GM12873 (cell line): ENCODE data around the gene PLD1.

Experiments used
- TF ChIP-seq, protein P1 (sequence below): IDR thresholded peaks from 2 replicates; pipeline ENCODE4 v1.5.1; 2012; ENCODE audit warnings: low read depth, mild to moderate bottlenecking, moderate library complexity, low read length, control low read depth; ENCODE audit not compliant: insufficient read depth; ENCODE audit errors: missing control alignments

Gene PLD1

DNA sequence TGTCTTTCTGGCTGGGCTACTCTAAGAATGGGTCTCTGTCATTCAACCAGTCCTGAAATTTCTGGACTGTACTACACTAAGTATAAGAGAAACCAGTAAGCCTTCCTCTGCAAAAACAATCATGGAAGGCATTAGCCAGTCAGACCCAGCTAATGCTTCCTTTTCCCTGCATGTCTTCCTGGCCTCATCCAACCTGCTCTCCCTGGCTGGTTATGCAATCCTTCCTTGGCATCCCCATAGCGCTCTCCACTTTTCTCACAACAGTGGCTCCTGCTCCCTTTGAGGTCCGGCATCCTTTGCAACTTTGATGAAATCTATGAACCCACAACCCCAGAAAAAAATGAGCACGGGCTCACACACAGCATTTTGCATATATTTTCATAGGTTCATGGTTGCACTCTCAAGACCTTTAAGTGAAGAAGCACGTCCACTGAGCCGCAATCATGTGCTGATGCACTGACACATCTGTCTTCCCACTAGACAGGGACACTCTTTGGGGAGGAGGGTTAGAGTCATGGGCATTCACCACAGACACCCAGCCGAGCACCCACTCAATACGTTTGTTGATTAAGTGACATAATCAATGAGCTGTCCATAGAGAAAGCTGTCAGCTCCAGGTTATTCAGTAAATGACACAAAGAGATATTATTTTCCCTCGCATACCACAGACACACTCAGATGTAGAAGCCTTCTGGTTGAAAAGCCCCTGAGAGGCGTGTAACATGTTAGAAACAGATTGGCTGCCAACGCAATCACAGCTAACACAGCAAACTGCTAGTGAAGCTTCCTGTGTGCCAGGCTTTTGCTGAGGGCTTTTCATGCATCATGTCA lies 66.7 kb downstream of the PLD1 start:
- TF ChIP-seq, protein P1, sequence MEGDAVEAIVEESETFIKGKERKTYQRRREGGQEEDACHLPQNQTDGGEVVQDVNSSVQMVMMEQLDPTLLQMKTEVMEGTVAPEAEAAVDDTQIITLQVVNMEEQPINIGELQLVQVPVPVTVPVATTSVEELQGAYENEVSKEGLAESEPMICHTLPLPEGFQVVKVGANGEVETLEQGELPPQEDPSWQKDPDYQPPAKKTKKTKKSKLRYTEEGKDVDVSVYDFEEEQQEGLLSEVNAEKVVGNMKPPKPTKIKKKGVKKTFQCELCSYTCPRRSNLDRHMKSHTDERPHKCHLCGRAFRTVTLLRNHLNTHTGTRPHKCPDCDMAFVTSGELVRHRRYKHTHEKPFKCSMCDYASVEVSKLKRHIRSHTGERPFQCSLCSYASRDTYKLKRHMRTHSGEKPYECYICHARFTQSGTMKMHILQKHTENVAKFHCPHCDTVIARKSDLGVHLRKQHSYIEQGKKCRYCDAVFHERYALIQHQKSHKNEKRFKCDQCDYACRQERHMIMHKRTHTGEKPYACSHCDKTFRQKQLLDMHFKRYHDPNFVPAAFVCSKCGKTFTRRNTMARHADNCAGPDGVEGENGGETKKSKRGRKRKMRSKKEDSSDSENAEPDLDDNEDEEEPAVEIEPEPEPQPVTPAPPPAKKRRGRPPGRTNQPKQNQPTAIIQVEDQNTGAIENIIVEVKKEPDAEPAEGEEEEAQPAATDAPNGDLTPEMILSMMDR, result no peak

DNA sequence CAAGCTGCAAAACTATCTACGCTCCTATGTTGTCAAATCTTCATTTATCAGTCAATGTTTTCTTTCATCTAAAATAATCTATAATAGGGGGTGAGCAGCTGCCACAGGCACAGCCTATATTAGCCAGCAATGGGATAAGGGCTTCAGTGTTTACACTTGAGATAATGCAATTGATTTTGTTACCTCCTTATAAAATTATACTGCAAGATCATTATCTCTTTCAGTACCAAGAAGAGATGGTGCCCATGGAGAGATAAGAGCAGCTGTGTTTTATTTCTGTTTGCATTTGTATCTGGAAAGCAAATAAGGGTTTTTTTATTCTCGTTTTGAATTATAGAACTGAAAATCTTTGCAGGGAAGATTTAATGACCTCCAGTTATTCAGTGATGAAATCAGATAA lies 68.9 kb downstream of the PLD1 start:
- TF ChIP-seq, protein P1, result no peak

DNA sequence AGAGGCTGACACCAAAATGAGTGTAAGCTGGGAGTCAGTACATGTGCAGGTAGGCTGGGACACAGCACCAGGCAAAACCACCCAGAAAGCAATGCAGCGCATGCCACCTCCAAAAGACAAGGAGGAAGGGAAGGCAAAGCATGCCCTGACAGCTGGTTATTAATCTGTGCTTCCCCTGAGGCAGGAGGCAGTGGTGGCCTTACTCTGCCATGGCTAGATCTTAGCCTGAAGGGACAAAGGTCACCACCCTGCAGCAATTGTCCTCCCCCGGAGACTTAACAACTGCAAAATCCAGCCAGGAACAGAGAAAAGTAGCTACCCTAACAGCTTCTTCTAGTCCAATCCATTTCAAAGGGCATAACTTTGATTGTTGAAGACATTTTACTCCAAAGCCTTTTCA lies 73.7 kb downstream of the PLD1 start:
- TF ChIP-seq, protein P1, result no peak

DNA sequence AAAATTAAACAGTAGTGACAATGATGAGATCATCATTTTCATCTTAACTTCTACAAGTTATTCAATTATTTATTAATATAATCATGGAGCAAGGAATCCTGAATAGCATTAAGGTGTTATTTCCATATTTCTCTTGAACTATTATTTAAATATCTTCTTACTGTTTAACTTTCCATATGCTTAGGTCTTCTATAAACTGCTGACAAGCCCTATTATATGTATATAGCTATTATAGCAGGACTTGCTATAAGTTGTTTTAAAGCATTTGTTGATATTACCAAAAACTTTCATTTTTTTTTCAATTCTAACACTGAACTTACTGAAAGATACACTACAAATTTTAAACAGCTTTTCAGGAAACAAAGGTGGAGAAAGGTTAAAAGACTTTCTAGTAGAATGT lies 76.7 kb downstream of the PLD1 start:
- TF ChIP-seq, protein P1, result no peak

DNA sequence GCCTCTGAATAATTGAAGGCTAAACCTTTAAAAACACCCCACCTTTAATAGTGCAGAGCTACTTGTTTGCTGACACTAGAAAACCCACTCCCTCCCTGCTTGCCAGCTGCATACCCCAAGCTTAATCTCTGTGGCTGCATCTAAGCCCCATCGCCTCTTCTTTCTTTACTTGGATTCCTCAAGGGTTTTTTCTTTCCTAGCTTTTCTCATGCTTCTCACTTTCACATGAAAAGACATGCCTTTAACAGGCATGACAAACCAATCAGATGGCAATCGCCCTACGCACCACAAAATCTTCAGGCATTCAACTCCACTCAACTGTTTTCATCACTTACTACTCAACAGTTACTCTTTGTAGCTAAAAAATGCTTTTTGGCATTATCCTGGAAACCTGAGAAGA lies 77.5 kb downstream of the PLD1 start:
- TF ChIP-seq, protein P1, result no peak

DNA sequence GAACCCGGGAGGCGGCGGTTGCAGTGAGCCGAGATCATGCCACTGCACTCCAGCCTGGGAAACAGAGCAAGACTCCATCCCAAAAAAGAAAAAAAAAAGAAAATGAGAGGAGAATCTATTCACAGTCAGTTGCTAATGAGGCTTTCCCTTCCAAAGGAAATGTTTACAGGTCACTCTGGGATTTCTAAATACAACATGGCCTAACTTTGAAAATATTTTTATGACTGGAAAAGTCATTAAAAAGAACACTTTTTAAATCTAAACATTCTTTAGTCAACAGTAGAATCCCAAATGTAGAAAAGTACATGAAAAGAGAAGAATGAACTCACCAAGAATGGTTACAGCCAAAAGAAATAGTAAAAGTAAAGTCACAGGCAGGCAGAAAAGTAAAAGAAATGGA lies 78.6 kb downstream of the PLD1 start:
- TF ChIP-seq, protein P1, result no peak

DNA sequence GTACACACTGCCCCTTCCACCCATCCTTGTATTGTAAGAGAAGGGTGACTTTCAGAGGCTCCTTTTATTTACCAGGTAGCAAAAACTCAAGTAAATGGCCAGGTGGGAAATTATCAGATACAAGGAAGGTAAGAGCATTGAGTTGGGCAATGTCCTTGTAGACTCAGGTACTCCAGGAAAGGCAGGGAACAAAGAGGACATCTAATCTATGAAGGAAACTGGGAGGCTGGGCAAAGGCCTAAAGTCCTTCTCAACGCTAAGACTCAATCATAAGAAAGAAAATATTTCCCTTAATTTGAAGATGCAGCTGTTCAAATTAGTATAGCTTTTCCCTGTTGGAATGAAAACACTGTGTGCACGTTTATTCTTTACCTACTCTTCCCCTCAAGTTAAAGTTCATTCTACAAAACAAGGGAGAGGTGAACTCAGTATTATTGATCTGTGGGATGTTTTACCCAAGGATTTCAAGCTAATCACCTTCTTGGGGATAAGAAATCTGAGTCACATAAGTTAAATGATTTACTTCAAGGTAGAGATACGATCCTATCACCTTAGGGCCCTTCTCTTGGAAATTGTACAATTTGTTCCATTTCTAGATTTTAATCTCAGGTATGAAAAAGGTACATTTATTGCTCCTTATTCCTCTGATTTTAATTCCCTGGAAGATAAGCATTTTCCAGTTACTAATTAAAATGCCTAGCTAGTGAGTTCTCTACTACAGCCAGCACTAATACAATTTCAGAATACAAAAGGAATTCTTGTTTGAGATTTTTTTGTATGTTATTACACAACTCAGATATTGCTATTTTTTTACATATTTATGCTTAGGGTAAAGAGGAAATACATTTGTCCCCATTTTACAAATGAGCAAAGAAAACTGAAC lies 80.6 kb downstream of the PLD1 start:
- TF ChIP-seq, protein P1, result no peak
